GM06990 (cell line): ENCODE measurements around the gene P2RY8.

Source experiments
- DNase-seq: peaks from one replicate; pipeline ENCODE4 v3.0.0-alpha.2; 2011; ENCODE audit not compliant: insufficient read length; ENCODE audit errors: extremely low read depth
- H3K27me3 ChIP-seq: replicated peaks from 2 replicates; pipeline ENCODE4 v1.6.0; 2011; ENCODE audit warnings: low read length; ENCODE audit not compliant: control insufficient read depth, insufficient read depth
- H3K36me3 ChIP-seq: 2 replicates; pipeline ENCODE4 v1.5.1; 2011; ENCODE audit warnings: low read length; ENCODE audit not compliant: control insufficient read depth, insufficient read depth
- H3K4me3 ChIP-seq: replicated peaks from 2 replicates; pipeline ENCODE4 v1.5.1; 2011; ENCODE audit warnings: low read depth, mild to moderate bottlenecking, control low read depth, low read length
- TF ChIP-seq, protein P1 (sequence below): IDR thresholded peaks from 2 replicates; pipeline ENCODE4 v1.5.1; 2011; ENCODE audit warnings: low read length, control low read depth, mild to moderate bottlenecking, inconsistent platforms; ENCODE audit not compliant: insufficient read depth, poor library complexity, severe bottlenecking

Gene P2RY8

DNA sequence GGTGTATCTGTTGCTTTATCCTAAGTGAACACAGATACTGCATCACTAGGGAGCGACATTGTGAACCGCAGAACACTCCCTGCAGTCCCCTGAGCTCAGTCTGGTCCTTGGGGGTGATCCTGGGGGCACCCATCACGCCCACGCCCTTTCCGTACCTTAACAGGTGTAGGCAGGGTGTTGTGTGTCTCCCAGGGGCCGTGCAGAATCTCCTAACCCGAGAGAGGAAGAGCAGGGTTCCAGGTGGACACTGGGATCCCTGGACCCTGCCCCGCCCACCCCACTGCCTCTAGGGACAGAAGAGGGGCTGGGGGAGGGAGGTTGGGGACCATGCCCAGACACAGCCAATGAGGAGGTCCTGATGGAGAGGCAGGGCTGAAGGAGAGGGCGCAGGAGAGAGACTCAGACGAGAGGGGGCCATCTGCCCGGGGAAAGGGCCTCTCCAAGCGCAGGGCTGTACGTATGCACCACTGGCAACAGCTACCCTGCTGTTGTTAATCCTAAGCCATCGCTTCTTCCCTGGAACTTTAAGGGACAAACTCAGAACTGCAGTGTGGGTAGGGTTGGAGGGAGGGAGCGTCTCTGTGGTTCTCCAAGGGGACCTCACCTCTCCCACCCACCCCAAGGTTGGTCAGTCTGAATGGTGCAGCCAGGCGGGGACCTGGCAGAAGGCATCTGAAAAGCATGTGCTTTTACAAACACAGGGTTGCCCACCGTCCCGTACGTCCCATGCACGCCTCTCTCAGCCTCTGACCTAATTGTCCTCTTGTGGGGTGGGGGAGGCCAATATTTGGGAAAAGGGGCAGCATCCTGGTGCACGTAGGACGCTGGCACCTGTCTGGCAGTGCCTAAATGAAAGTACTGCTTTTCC is 2.5 kb downstream of the P2RY8 start:
- DNase-seq, result peak; percentile 73
- H3K4me3 ChIP-seq, result peak overlapping the region; percentile 99

DNA sequence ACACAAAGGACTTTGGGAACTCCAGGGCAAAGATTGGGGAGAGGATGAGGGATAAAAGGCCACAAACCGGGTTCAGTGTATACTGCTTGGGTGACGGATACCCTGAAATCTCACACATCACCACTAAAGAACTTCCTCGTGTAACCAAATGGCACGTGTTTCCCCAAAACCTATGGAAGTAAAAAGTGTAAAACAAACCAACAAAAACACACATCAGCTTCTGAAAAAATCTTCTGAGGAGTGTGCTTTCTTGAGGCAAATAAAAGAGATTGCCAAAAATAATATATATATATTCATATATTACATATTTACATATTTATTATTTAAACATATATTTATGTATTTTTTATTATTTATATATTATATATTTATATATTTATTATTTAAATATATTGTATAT is 3.9 kb downstream of the P2RY8 start:
- DNase-seq, result no peak
- H3K36me3 ChIP-seq, result peaks cover 12% of the 10 kb centered on the region
- TF ChIP-seq, protein P1, sequence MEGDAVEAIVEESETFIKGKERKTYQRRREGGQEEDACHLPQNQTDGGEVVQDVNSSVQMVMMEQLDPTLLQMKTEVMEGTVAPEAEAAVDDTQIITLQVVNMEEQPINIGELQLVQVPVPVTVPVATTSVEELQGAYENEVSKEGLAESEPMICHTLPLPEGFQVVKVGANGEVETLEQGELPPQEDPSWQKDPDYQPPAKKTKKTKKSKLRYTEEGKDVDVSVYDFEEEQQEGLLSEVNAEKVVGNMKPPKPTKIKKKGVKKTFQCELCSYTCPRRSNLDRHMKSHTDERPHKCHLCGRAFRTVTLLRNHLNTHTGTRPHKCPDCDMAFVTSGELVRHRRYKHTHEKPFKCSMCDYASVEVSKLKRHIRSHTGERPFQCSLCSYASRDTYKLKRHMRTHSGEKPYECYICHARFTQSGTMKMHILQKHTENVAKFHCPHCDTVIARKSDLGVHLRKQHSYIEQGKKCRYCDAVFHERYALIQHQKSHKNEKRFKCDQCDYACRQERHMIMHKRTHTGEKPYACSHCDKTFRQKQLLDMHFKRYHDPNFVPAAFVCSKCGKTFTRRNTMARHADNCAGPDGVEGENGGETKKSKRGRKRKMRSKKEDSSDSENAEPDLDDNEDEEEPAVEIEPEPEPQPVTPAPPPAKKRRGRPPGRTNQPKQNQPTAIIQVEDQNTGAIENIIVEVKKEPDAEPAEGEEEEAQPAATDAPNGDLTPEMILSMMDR, result no peak
- no peak overlapping the region for H3K4me3 ChIP-seq
- H3K27me3 ChIP-seq, result no peaks in the 10 kb centered on the region

More for the DNA sequence above, 2.5 kb downstream of the P2RY8 start:
- peaks cover 7% of the 10 kb centered on the region for H3K36me3 ChIP-seq
- TF ChIP-seq, protein P1, result no peak
- H3K27me3 ChIP-seq, result no peaks in the 10 kb centered on the region

DNA sequence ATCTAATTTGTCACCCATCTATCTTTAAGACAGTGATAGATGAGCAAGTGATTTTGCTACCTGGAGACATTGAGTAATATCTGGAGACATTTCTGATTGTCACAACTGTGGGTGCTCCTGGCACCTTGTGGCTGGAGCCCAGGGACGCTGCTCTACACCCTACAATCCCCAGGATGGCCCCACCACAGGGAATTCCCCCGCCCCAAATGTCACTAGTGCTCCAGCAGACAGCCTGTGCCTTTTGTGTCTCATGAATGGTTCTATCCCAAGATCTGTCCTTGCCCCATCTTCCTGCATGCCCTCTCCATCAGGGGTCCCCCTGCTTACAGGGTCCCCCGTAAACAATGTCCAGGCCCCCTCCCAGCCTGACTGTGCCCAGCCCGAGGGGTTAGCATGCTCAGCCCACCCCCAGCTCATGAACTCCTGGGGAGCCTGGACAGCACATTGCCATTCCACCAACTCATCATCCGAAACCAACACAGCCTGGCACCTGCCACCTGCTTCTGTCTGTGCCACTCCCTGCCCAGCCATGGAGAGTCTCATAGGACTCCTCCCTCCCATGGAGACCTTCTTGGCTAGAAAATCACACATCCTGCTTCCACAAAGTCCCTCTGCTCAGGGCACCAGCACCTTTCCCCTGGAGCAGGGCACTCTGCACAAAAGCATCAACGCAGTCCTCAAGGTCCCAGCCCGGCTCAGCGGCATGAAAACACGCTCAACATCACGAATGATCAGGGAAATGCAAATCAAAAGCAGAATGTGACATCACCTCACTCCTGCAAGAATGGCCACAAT is 5.7 kb downstream of the P2RY8 start:
- no peaks in the 10 kb centered on the region for H3K27me3 ChIP-seq
- DNase-seq, result no peak
- TF ChIP-seq, protein P1, result no peak
- no peak overlapping the region; the same call in 1 of the 2 replicates for H3K4me3 ChIP-seq
- peaks cover 15% of the 10 kb centered on the region for H3K36me3 ChIP-seq

DNA sequence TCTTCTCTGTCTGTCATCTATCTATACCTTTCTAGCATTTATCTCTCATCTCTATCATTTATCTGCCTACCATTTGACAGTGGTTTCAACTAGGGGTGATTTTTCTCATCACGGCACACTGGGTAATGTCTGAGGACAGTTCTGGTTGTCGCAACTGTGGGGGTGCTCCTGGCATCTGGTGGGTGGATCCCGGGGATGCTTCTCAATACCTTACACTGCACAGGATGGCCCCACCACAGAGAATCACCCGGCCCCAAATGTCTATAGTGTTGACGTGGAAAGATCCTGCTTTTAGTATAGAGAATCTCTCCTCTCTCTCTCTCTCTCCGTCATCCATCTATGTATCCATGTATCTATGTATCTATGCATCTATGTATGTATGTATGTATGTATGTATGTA is 7.2 kb downstream of the P2RY8 start:
- H3K4me3 ChIP-seq, result no peak overlapping the region
- H3K36me3 ChIP-seq, result peaks cover 16% of the 10 kb centered on the region
- H3K27me3 ChIP-seq, result no peaks in the 10 kb centered on the region
- TF ChIP-seq, protein P1, result no peak
- DNase-seq, result no peak

DNA sequence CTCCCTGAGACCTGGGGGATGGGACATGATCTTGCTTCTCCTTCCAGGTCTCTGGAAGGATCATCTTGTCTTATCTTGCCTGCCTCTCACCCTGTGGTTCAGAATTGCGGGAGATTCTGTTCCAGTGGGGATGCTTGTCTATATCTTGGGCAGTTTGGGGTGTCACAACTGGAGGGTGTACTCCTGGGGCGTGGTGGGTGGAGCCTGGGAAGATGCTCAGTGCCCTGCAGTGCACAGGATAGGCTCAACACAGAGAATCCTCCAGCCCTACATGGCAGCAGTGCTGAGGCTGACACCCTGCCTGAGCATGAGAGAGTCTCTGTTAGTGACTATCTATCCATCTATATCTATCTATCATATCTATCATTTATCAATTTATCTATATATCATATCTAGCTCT is 7.7 kb downstream of the P2RY8 start:
- DNase-seq, result no peak
- TF ChIP-seq, protein P1, result no peak
- H3K36me3 ChIP-seq, result peaks cover 16% of the 10 kb centered on the region
- no peaks in the 10 kb centered on the region for H3K27me3 ChIP-seq
- no peak overlapping the region for H3K4me3 ChIP-seq
